Lung (tissue), 16 donors: ENCODE data around the gene PTGIS. TPM values are rescaled to one million over a fixed set of nuclear protein-coding genes. Genes with fewer than 3 reads are reported as not detected.
"Not testable (repeated sequence)": the region's sequence is repeated elsewhere in the genome, so short reads cannot be mapped to it uniquely, and the experiment has no call there.

ENCODE experiments used
- ATAC-seq: fragments of 200-7000 bp; cut with Tn5 transposase; one replicate; pipeline ENCODE4 v1.9.1; 2020; ENCODE audit warnings: moderate number of reproducible peaks; ENCODE audit not compliant: insufficient read depth, low FRiP score
- DNase-seq, 3 donors: peaks; one replicate each; pipeline ENCODE4 v3.0.0-alpha.2; 2013 to 2017
- H3K27ac ChIP-seq, 2 donors: one replicate each; pipeline ENCODE4 v1.5.1; 2013; ENCODE audit warnings: mild to moderate bottlenecking in 2 of 2, moderate library complexity in 2 of 2, control low read depth in 1 of 2, inconsistent platforms in 1 of 2, low read depth in 1 of 2, low read length in 1 of 2
- H3K27me3 ChIP-seq, 3 donors: one replicate each; pipeline ENCODE4 v1.5.1; 2013; ENCODE audit warnings: low read length in 2 of 3; ENCODE audit not compliant: control insufficient read depth in 3 of 3, insufficient read depth in 3 of 3
- H3K36me3 ChIP-seq, 4 donors: one replicate each; pipeline ENCODE4 v1.5.1; 2013; ENCODE audit warnings: low read length in 4 of 4, mild to moderate bottlenecking in 1 of 4, moderate library complexity in 1 of 4; ENCODE audit not compliant: control insufficient read depth in 4 of 4, insufficient read depth in 4 of 4
- H3K4me1 ChIP-seq, 5 donors: one replicate each; pipeline ENCODE4 v1.5.1; 2013; ENCODE audit warnings: low read length in 5 of 5, mild to moderate bottlenecking in 2 of 5, moderate library complexity in 1 of 5; ENCODE audit not compliant: control insufficient read depth in 5 of 5, insufficient read depth in 5 of 5
- H3K4me3 ChIP-seq: one replicate; pipeline ENCODE4 v1.5.1; 2013; ENCODE audit warnings: mild to moderate bottlenecking, control low read depth, moderate library complexity
- H3K9ac ChIP-seq, 2 donors: one replicate each; pipeline ENCODE4 v1.5.1; 2013; ENCODE audit warnings: low read length in 2 of 2, control low read depth in 1 of 2; ENCODE audit not compliant: insufficient read depth in 1 of 2
- H3K9me3 ChIP-seq, 4 donors: one replicate each; pipeline ENCODE4 v1.5.1; 2013; ENCODE audit warnings: low read length in 3 of 4, mild to moderate bottlenecking in 1 of 4, moderate library complexity in 1 of 4; ENCODE audit not compliant: control insufficient read depth in 4 of 4, insufficient read depth in 3 of 4
- WGBS, 2 donors: extraction: QIAGEN DNeasy Blood & Tissue Kit; methylation state at CpG; one replicate each; pipeline ENCODE4 v1.1.7; 2013; 5-methylcytosine and 5-hydroxymethylcytosine counted together
- long read RNA-seq, 5 donors: transcript quantifications; one replicate each; lab custom pipeline, GENCODE V29; 2026
- polyA plus RNA-seq, 2 donors: library from polyadenylated mRNA; stranded (reverse); fragments of 200-250 nt; gene quantifications; one replicate each; pipeline ENCODE4 v1.2.1, GENCODE V29; 2013
- total RNA-seq, 2 donors: library from RNA; depleted of rRNA in 1 of 2; stranded (reverse); fragments of >200 nt in 1 of 2; gene quantifications; one replicate each; pipeline ENCODE4 v1.2.1, GENCODE V29; 2014 to 2021
- TF ChIP-seq, protein P1 (sequence below): IDR thresholded peaks from 2 replicates; pipeline ENCODE4 v1.5.1; 2012; ENCODE audit warnings: mild to moderate bottlenecking; ENCODE audit errors: control extremely low read depth, extremely low read depth
- donor health status: control.
- donor health status: control.
- donor health status: Bipolar disorder and iron deficiency.
- donor health status: healthy.
- donor health status: DM: yes; HTN: yes; CAD: no.

The PTGIS gene
- total RNA-seq (10 to 100 TPM; 17.1 to 43.8 TPM), polyA plus RNA-seq (10 to 100 TPM in 1 of 2 donors, 1 to 10 TPM in 1; 5.3 to 12.6 TPM)
- long read RNA-seq, donor 1, full-length matches to known transcripts = 1 of 1 reads
- long read RNA-seq, donor 1, partial matches to known transcripts = 0 of 1 reads
- long read RNA-seq, donor 1, other reads (novel, unspliced or antisense) = 0 of 1 reads
- long read RNA-seq, donor 2 = 0 reads
- long read RNA-seq, donor 3 = 0 reads
- long read RNA-seq, donor 4 = 0 reads
- long read RNA-seq, donor 5, full-length matches to known transcripts = 2 of 2 reads
- long read RNA-seq, donor 5, partial matches to known transcripts = 0 of 2 reads
- long read RNA-seq, donor 5, other reads (novel, unspliced or antisense) = 0 of 2 reads

GRCh38 chr20:49567421-49568277 is at the start of gene PTGIS:
Gene PTGIS, minus strand, starts transcription at chr20:49568137. Its CDS starts 21 bp downstream, at chr20:49568116.
- 16 to 17% methylated on average over 54 to 68 of the region's 70 CpGs for WGBS, 2 donors
- TF ChIP-seq, protein P1, sequence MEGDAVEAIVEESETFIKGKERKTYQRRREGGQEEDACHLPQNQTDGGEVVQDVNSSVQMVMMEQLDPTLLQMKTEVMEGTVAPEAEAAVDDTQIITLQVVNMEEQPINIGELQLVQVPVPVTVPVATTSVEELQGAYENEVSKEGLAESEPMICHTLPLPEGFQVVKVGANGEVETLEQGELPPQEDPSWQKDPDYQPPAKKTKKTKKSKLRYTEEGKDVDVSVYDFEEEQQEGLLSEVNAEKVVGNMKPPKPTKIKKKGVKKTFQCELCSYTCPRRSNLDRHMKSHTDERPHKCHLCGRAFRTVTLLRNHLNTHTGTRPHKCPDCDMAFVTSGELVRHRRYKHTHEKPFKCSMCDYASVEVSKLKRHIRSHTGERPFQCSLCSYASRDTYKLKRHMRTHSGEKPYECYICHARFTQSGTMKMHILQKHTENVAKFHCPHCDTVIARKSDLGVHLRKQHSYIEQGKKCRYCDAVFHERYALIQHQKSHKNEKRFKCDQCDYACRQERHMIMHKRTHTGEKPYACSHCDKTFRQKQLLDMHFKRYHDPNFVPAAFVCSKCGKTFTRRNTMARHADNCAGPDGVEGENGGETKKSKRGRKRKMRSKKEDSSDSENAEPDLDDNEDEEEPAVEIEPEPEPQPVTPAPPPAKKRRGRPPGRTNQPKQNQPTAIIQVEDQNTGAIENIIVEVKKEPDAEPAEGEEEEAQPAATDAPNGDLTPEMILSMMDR = no peak
- H3K9ac ChIP-seq = peak within 1 kb of the TSS in 1 of 2 donors; percentile 63
- H3K27me3 ChIP-seq = no peaks in the 10 kb centered on the region
- no peaks in the 10 kb centered on the region for H3K9me3 ChIP-seq
- H3K4me3 ChIP-seq = peak within 1 kb of the TSS; percentile 2
- DNase-seq (peak; percentile 29 to 49 (median 49)), ATAC-seq (no peak)
- no peaks in the 10 kb centered on the region for H3K36me3 ChIP-seq
- H3K27ac ChIP-seq = peak within 1 kb of the TSS in 1 of 2 donors; percentile 3
- peaks cover 0 to 14% (median 0%) of the 10 kb centered on the region in 5 donors for H3K4me1 ChIP-seq

DNA sequence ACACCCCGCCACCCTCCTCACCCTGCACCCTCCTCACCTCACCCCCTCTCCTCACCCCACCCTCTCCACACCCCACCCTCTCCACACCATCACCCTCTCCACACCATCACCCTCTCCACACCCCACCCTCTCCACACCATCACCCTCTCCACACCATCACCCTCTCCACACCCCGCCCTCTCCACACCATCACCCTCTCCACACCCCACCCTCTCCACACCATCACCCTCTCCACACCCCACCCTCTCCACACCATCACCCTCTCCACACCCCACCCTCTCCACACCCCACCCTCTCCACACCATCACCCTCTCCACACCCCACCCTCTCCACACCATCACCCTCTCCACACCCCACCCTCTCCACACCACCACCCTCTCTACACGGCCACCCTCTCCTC is 49.5 kb upstream of the PTGIS start:
- not testable (repeated sequence) for ATAC-seq, H3K27me3 ChIP-seq, H3K9ac ChIP-seq, H3K4me3 ChIP-seq, H3K36me3 ChIP-seq, H3K4me1 ChIP-seq, H3K27ac ChIP-seq, DNase-seq, H3K9me3 ChIP-seq
- WGBS, 2 donors = 58 to 69% methylated on average over 3 of the region's 3 CpGs

GRCh38 chr20:49616154-49617007 is 48.4 kb upstream of the PTGIS start:
- no peaks in the 10 kb centered on the region for H3K36me3 ChIP-seq
- H3K9ac ChIP-seq = no peak overlapping the region
- H3K9me3 ChIP-seq = peaks cover 0 to 3% (median 0%) of the 10 kb centered on the region in 4 donors
- TF ChIP-seq, protein P1 = no peak
- 88 to 90% methylated on average over 11 of the region's 11 CpGs for WGBS, 2 donors
- DNase-seq = no peak
- H3K27ac ChIP-seq = no peak overlapping the region
- no peaks in the 10 kb centered on the region for H3K27me3 ChIP-seq
- H3K4me1 ChIP-seq = peaks cover 0 to 4% (median 2%) of the 10 kb centered on the region in 5 donors
- no peak overlapping the region for H3K4me3 ChIP-seq
- ATAC-seq = no peak
